Left forelimb (tissue), 1 donor: ENCODE data around the gene ERAP2.
"Not testable (repeated sequence)": the region's sequence is repeated elsewhere in the genome, so short reads cannot be mapped to it uniquely, and the experiment has no call there.

Experiments used
- DNase-seq: peaks from one replicate; pipeline ENCODE4 v3.0.0-alpha.2; 2018; ENCODE audit warnings: low spot score

The ERAP2 gene

DNA sequence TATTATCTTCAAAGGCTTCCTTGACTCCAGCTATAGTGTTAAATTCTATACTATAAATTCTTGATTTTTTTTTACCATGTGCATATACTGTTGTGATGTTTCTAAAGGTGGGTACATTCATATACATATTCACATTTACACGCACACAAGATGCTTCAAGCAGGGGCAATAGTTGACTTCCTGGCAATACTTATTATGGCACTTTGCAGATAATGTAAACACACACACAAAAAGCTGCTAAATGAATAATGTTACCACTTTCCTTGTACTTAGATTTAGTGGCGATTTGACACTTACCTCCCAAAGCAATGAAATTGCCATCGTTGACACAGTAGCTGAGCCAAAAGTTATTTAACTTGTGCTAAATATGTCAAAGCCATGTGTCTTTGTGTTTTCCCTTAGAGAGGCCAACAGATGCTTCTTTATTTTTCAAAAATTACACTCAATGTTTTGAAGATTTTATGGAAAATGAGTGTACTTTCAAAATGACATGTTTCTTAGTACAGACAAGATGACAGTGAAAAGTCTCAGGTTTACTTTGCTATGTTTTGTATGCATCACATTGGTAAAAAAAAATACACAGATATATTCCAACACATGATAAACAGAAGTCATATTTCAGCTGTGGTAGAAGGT, 12.2 kb upstream of the ERAP2 start:
- DNase-seq, result no peak

DNA sequence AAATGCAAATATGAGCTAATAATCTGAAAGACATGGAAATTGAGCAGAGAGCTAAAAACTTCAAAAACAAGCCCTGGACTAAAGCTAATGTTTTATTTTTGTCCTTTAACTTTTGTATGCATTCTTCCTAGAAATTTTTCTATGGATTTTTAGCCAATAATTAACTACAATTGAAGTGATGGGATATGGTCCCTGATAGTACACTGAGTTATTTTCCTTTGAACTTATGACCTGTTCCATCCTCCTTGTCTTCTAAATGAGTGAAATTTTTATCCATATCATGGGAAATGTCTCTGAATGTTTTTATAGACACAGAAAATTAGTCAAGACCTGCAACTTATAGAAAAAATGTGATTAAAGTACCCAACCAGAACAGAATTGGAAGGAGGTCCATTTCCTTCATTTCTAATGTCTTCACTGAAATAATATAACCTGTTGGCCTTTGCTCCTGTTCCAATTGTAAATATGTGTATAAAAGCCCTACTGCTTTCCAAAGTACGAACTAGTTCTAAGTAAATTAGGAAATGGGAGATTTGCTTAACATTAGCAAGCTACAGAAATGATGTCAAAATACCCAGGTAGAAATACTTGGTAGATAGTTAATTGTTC, 11.3 kb upstream of the ERAP2 start:
- no peak for DNase-seq

DNA sequence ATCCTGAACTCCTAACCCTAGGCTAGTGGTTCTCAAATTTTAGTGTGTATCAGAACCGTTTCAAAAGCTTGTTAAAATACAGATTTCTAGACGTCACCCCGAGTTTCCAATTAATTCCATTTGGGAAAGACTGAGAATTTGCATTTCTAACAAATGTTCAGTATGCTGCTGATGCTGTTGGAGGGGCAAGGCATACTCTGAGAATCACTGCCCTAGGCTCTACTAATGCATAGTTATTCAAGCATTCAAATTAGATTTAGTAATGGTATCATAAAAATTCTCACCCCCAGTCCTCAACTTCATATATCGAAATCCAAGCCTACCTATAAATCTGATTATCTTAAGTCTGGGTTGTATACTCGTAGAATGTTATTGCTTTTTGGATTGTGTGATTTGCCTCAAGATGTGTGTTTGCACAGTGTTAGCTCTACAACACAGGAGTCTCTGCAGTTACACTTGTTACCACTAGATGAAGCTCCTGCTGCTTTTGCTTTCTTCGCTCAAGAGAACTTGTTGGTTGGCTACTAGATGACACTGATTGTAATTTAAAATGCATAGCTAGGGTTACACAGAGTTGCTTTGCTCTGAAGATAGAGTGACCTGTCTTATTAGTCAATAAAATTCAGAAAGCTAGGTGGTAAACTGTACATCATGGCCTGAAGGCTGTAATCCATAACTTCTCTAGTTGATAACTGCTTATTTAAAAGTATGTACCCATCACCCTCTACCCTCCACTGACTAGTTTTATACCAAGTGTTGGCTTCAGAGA, 7.5 kb upstream of the ERAP2 start:
- DNase-seq, result no peak

GRCh38 chr5:96869372-96869641, 7.0 kb upstream of the ERAP2 start:
- no peak for DNase-seq

DNA sequence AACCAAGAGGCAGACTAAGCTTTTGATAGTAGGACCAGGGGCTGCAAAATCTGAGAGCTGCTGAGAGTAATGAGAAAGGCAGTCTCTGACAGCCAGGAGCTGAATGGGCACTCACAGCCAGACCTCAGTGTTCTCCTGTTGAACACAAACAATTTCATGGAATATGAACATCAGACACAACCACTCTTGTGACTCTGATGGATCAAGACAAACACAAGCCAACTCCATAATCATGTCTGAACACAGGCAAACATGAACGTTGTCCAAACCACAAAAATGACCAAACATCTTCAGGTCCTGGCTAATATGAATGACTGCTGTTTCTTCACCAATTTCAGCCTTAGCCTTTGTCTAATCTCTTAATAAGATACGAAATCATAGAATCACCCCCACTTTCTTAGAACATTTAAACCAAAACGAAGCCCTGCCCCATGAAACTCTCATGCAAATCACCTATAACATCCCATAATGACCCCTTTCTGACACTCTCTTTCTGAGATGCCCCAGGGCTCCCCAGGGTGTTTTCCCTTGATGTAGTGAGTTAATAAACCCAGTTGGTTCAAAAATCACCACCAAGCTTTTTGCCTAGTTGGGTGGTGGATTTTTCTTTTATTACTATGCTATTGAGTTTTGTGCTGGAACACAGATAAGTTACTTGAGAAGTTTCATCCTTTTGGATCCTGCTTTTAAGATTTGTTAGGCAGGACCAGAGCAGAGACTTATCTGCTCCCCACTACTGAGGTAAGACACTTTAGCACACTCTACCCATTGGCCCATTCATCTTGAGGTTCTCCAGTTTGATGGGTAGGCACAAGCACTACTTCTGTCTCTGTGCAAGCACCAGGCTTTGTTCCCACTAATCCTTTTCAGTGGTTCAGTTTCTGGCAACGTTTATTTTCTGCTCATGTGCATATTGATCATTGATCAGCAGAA, 5.9 kb upstream of the ERAP2 start:
- no peak for DNase-seq

DNA sequence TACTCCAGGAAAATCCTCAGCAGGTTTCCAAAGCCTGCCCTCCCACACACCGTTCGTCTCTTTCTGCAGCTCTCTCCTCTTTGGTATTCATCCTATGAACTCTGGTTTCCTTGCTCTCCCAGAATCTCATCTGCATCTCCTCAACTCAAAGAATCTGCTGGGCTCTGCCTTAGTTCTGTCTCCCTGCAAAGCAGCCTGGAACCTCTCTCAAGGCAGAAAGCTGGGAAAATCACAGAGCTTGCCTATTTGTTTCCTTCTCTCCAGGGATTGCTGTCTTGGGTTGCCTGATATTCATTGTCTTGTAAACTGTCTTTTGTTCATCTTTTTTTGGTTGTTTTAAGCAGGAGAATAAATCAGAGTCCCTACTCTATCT, 5.3 kb upstream of the ERAP2 start:
- no peak for DNase-seq

GRCh38 chr5:96871686-96872085, 4.6 kb upstream of the ERAP2 start:
- no peak for DNase-seq

DNA sequence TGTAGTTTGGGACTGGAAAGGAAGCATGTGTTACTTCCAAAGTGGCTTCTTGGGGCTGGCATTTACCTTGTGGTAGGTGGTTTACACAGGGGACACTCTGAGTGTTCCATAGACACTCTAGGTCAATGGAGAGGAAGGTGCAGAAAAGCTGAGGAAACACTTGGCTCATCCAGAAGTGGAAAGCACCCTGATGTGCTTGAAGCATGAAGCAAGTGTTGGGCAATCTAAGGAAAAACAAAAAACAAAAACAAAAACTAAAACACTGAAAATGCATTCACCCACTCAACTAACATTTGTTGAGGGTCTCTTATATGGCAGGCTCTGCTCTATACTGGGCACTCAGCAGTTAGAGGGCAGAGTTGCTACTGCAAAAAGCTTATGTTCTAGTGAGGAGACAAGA, 2.9 kb upstream of the ERAP2 start:
- DNase-seq, result no peak

DNA sequence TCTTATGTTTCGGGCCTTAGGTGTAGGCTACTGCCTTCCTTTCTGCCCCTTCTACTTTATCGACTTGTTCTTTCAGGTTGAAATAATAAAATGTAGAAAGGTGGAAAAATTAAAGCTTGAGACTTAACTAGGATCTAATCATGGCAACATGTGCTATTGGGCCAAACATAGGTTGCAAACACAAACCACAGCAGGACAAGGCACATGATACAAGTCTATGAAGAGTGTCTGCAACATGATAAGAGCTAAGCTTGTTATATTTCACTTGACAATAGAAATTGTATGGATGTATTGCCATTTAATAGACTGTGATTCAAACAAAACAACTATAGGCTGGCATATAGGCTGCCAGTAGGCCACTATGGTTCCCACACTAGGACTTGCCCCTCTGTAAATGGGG, 1.7 kb upstream of the ERAP2 start:
- no peak for DNase-seq

- no peak for DNase-seq
Measured at GRCh38 chr5:96875791-96876291, 459 bp upstream of the ERAP2 start.

DNA sequence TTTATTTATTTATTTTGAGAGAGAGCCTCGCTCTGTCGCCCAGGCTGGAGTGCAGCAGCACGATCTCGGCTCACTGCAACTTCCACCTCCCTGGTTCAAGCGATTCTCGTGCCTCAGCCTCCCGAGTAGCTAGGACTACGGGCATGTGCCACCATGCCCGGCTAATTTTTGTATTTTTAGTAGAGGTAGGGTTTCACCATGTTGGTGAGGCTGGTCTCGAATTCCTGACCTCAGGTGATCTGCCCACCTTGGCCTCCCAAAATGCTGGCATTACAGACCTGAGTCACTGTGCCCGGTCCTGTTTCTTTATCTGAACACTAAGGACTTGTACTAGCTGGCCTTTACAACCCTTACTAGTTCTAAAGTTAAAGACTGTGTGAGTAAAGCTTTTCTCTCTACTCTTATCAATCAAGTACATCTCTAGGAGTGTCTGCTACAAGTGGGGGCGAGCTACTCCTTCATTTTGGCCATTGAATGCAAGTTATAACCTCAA, 723 bp downstream of the ERAP2 start:
- DNase-seq, result not testable (repeated sequence)

DNA sequence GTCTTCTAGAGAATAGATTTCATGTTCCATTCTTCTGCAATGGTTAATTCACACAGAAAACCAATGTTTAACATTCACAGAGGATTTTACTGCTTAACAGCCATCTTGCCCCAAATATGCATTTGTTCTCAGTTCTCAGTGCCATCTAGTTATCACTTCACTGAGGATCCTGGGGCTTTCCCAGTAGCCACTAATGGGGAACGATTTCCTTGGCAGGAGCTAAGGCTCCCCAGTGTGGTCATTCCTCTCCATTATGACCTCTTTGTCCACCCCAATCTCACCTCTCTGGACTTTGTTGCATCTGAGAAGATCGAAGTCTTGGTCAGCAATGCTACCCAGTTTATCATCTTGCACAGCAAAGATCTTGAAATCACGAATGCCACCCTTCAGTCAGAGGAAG, 3.4 kb downstream of the ERAP2 start:
- no peak for DNase-seq

GRCh38 chr5:96880444-96881164, 4.3 kb downstream of the ERAP2 start:
- no peak for DNase-seq

- DNase-seq, result no peak
Measured at GRCh38 chr5:96881511-96882115, 5.3 kb downstream of the ERAP2 start.

- no peak for DNase-seq
Measured at GRCh38 chr5:96883871-96884270, 7.6 kb downstream of the ERAP2 start.

DNA sequence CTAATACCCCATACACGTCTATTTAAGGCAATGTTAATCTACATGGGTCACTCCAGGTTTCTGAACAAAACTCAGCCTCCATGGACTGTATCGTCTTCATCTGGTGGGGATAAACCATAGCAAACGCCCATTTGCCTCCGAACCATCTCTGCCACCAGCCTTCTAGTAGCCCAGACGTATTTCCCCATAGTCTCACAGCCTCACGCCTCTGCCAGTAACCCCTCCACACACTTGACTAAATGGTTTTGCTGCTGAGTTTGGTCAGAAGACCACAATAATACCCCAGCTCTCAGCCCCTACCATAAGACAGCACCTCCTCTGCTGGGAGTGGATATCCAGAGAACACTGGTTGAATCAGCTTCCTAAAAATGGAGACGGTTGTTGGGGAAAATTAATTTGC, 8.7 kb downstream of the ERAP2 start:
- no peak for DNase-seq

DNA sequence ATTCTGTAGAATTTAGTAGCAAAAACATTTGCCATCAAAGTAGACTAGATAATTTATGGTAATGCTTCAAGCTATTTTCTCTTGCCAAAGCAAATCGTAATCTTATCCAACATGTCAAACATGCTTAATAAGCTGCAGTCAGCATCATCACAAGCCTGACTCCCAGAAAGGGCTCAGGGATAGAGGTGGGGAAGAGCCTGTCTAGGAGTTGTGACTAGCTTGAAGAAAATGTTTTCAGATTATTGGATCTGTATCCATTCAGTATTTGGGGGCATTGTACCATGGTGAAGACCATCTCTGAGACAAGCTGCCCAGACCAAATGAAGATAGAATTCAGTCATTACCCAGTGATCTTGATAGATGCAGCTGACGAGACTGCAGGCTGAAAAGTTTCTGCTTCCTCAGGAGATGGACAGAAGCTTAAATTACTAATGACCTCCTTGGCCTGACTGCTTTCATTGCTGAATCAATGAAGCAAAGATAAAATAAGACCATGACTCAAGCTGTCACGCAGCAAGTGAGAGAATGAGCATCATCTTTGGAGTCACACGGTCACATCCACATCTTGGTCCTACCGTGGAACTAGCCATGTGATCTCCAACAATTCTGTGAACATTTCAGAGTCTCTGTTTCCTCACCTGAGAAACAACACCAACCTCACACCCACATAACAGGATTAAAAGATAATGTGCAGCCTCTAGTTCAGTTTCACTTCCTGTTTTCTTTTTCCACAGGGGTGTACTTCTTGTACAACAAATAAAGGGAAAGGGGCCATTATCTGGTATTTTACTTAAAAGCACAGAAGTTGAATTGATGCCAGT, 9.4 kb downstream of the ERAP2 start:
- no peak for DNase-seq

GRCh38 chr5:96893342-96893741, 17.0 kb downstream of the ERAP2 start:
- DNase-seq, result no peak

GRCh38 chr5:96896276-96896675, 20.0 kb downstream of the ERAP2 start:
- DNase-seq, result no peak

DNA sequence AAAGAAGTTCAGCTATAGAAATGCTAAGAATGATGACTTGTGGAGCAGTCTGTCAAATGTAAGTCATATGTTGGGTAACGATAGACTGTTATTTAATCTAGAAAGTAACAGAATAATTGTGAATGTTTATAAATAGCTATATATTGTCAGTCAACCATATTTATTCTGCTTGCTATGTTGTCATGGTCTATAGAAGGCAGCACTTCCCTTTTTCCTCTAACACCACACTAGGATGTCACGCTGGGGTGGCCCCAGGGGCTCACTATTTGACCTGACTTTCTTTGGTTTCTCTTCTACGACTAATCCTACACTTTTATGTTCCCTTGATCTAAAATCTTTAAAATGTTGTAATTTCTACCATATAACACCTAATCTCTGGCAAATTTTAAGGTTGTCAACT, 20.5 kb downstream of the ERAP2 start:
- no peak for DNase-seq
